Measurements from ENCODE around the gene CTNND2.

DNA sequence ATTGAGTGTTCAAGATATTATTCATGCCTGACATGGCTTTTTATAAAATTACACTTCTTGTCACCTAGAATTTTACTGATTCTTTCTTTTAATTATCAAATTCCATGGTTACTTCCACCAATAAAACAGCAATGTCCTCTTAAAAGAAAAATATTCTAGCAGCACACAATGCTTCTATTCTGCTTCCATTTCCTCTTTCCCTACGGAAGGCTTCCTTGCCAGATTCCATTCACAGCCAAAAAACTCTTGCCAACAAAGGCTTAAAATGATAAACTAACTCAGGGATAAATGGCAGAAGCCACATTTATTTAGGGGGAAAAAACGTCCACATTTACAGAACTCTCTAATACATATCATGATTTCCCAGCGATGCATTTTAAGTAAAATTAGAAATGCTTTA, 111.6 kb downstream of the CTNND2 start:
- TF ChIP-seq, protein P1, sequence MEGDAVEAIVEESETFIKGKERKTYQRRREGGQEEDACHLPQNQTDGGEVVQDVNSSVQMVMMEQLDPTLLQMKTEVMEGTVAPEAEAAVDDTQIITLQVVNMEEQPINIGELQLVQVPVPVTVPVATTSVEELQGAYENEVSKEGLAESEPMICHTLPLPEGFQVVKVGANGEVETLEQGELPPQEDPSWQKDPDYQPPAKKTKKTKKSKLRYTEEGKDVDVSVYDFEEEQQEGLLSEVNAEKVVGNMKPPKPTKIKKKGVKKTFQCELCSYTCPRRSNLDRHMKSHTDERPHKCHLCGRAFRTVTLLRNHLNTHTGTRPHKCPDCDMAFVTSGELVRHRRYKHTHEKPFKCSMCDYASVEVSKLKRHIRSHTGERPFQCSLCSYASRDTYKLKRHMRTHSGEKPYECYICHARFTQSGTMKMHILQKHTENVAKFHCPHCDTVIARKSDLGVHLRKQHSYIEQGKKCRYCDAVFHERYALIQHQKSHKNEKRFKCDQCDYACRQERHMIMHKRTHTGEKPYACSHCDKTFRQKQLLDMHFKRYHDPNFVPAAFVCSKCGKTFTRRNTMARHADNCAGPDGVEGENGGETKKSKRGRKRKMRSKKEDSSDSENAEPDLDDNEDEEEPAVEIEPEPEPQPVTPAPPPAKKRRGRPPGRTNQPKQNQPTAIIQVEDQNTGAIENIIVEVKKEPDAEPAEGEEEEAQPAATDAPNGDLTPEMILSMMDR (IDR thresholded peaks at IDR 0.05), result no peak
- no peak for TF ChIP-seq POLR2A (IDR thresholded peaks at IDR 0.05)

Data from thyroid gland (tissue), 4 donors.